Sigmoid colon (tissue), 3 donors: ENCODE data around the gene CCDC192.

Experiments used
- POLR2A ChIP-seq, 2 donors: fragments of 450-650 bp; IDR thresholded peaks; one replicate each; pipeline ENCODE4 v1.6.1; 2016; ENCODE audit warnings: antibody characterized with exemption in 2 of 2, mild to moderate bottlenecking in 2 of 2, moderate library complexity in 2 of 2
- TF ChIP-seq, protein P1 (sequence below), 4 experiments: fragments of 450-650 bp in 3 of 4; fragments of 200-600 bp in 1 of 4; IDR thresholded peaks; one replicate each; pipeline ENCODE4 v1.5.1; 2016 to 2019; ENCODE audit warnings: antibody characterized with exemption in 4 of 4, mild to moderate bottlenecking in 3 of 4, moderate library complexity in 2 of 4

DNA sequence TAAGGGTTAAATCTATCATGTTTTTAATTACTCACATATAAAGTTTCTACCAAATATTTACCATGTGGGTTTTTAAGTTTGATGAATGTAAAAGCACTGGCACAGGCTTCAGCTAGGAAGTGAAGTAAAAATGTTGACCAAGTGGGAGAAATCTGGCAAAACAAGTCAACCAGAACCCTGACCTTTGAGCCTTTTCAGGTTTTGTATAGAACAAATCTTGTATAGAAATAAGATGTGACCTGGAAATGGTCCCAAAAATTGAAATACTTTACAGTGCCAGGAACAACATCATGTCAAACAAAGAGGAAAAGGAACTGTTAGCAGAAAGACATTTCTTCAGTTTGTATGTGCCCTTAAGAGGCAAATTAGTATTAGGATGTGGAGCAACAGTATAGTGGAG lies 137.6 kb downstream of the CCDC192 start:
- TF ChIP-seq, protein P1, sequence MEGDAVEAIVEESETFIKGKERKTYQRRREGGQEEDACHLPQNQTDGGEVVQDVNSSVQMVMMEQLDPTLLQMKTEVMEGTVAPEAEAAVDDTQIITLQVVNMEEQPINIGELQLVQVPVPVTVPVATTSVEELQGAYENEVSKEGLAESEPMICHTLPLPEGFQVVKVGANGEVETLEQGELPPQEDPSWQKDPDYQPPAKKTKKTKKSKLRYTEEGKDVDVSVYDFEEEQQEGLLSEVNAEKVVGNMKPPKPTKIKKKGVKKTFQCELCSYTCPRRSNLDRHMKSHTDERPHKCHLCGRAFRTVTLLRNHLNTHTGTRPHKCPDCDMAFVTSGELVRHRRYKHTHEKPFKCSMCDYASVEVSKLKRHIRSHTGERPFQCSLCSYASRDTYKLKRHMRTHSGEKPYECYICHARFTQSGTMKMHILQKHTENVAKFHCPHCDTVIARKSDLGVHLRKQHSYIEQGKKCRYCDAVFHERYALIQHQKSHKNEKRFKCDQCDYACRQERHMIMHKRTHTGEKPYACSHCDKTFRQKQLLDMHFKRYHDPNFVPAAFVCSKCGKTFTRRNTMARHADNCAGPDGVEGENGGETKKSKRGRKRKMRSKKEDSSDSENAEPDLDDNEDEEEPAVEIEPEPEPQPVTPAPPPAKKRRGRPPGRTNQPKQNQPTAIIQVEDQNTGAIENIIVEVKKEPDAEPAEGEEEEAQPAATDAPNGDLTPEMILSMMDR (IDR thresholded peaks at IDR 0.05), result no peak
- no peak for TF ChIP-seq POLR2A (IDR thresholded peaks at IDR 0.05)
